SK-N-SH (cell line): Measurements from ENCODE around the gene NEK5.

Experiments
- EP300 ChIP-seq, 2 experiments: IDR thresholded peaks; 2 replicates each; pipeline versions ENCODE4 v1.4.0 to v1.6.1; 2012; ENCODE audit warnings: borderline replicate concordance in 1 of 2, low read depth in 1 of 2, low read length in 1 of 2
- EZH2phosphoT487 ChIP-seq: fragments of 200-600 bp; sonication (generic); IDR thresholded peaks from 2 replicates; pipeline ENCODE4 v1.6.1; 2017; ENCODE audit warnings: low read depth, mixed run types, mild to moderate bottlenecking, antibody characterized with exemption, moderate library complexity, borderline replicate concordance
- GABPA ChIP-seq: IDR thresholded peaks from 2 replicates; pipeline ENCODE4 v1.4.0; 2012; ENCODE audit warnings: low read depth, mild to moderate bottlenecking
- GATA2 ChIP-seq: sonication (generic); formaldehyde crosslinking; IDR thresholded peaks from 2 replicates; pipeline ENCODE4 v1.5.0; 2020; ENCODE audit warnings: mild to moderate bottlenecking, missing genetic modification reagents
- POLR2AphosphoS5 ChIP-seq: IDR thresholded peaks from 2 replicates; pipeline ENCODE4 v1.6.1; 2012; ENCODE audit warnings: low read depth, low read length
- RAD21 ChIP-seq: IDR thresholded peaks from 2 replicates; pipeline ENCODE4 v1.6.1; 2012; ENCODE audit warnings: mild to moderate bottlenecking, low read length
- RFX5 ChIP-seq: IDR thresholded peaks from 2 replicates; pipeline ENCODE4 v1.6.1; 2012; ENCODE audit warnings: mild to moderate bottlenecking, improper control_type of control experiment, low read length
- TAF1 ChIP-seq: IDR thresholded peaks from 2 replicates; pipeline ENCODE4 v1.6.1; 2012; ENCODE audit warnings: low read depth, mild to moderate bottlenecking, low read length, moderate library complexity, borderline replicate concordance
- TF ChIP-seq, protein P1 (sequence below): fragments of 200-600 bp; sonication (generic); IDR thresholded peaks from 2 replicates; pipeline ENCODE4 v1.6.1; 2017; ENCODE audit warnings: antibody characterized with exemption, mild to moderate bottlenecking, moderate library complexity
- TF ChIP-seq, protein P2 (sequence below): IDR thresholded peaks from 2 replicates; pipeline ENCODE4 v1.4.0; 2012; ENCODE audit warnings: low read depth
- TF ChIP-seq, protein P3 (sequence below): fragments of 150-350 bp; IDR thresholded peaks from 2 replicates; pipeline ENCODE4 v1.6.1; 2017; ENCODE audit warnings: antibody characterized with exemption, low read length, low read depth, borderline replicate concordance
- TF ChIP-seq, protein P4 (sequence below): IDR thresholded peaks from 2 replicates; pipeline ENCODE4; 2012

DNA sequence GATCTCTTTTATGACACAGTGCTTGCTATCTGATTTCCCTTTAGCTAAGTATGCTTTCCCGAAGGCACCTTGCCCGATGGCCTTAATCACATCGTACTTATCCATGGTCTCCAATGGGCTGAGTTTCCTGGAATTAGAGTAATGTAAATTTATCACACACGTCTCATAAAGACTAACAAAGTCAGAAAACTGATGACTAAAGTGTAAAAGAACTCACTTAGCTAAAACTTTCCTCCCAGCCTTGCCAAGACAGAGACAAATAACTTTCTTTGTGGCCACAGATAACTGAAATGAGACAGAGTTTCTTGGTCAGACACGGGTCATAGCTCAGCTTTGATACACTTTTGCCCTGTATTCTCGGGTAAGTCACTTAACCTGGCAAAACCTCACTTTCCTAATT lies 1.5 kb downstream of the NEK5 start:
- TF ChIP-seq, protein P1, sequence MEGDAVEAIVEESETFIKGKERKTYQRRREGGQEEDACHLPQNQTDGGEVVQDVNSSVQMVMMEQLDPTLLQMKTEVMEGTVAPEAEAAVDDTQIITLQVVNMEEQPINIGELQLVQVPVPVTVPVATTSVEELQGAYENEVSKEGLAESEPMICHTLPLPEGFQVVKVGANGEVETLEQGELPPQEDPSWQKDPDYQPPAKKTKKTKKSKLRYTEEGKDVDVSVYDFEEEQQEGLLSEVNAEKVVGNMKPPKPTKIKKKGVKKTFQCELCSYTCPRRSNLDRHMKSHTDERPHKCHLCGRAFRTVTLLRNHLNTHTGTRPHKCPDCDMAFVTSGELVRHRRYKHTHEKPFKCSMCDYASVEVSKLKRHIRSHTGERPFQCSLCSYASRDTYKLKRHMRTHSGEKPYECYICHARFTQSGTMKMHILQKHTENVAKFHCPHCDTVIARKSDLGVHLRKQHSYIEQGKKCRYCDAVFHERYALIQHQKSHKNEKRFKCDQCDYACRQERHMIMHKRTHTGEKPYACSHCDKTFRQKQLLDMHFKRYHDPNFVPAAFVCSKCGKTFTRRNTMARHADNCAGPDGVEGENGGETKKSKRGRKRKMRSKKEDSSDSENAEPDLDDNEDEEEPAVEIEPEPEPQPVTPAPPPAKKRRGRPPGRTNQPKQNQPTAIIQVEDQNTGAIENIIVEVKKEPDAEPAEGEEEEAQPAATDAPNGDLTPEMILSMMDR, result no peak
- TF ChIP-seq EP300 (IDR thresholded peaks at IDR 0.05; ENCODE audit: borderline replicate concordance in 1 of 2, low read depth in 1 of 2, low read length in 1 of 2), result no peak
- TF ChIP-seq, protein P2, sequence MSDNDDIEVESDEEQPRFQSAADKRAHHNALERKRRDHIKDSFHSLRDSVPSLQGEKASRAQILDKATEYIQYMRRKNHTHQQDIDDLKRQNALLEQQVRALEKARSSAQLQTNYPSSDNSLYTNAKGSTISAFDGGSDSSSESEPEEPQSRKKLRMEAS, result no peak
- TF ChIP-seq, protein P3, sequence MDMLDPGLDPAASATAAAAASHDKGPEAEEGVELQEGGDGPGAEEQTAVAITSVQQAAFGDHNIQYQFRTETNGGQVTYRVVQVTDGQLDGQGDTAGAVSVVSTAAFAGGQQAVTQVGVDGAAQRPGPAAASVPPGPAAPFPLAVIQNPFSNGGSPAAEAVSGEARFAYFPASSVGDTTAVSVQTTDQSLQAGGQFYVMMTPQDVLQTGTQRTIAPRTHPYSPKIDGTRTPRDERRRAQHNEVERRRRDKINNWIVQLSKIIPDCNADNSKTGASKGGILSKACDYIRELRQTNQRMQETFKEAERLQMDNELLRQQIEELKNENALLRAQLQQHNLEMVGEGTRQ, result no peak
- no peak for TF ChIP-seq GATA2 (CRISPR knock-in tag)
- TF ChIP-seq, protein P4, sequence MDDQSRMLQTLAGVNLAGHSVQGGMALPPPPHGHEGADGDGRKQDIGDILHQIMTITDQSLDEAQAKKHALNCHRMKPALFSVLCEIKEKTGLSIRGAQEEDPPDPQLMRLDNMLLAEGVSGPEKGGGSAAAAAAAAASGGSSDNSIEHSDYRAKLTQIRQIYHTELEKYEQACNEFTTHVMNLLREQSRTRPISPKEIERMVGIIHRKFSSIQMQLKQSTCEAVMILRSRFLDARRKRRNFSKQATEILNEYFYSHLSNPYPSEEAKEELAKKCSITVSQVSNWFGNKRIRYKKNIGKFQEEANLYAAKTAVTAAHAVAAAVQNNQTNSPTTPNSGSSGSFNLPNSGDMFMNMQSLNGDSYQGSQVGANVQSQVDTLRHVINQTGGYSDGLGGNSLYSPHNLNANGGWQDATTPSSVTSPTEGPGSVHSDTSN, result no peak
- no peak for TF ChIP-seq GABPA
- TF ChIP-seq TAF1, result no peak
- no peak for TF ChIP-seq POLR2AphosphoS5
- TF ChIP-seq RAD21, result no peak
- TF ChIP-seq RFX5, result no peak
- TF ChIP-seq EZH2phosphoT487, result no peak
